ENCODE measurements around the gene PSG5.
"Not testable (repeated sequence)": the region's sequence is repeated elsewhere in the genome, so short reads cannot be mapped to it uniquely, and the experiment has no call there.

Gene PSG5

DNA sequence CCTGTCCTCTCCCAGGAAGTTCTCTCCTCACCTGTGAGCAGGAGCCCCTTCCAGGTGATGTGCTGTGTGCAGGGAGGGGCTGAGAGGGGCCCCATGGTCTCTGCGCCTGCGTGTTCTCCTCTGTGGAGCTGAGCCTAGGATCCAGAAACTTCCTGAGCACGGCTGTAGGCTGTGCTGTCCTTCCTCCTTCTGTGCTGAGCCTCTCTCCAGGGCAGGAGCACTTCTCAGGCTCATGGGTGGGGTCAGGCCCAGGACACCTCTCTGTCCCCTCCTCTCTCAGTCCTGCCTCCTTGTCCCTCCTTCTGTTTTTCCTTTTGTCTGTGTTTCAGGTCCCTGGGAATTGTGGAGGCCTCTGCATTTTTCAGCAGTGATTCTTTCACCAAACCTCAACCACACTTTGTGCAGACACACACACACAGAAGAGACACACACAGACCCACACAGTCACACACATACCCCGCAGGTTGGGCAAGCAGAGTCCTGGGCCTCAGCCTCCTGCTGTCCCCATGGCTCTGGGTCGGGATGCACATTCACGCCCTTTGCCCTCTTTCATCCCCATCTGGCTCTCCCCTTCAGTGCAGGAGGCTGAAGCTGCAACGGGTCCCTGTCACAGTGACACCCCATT, at the start of gene PSG5:
PSG5 (minus strand) TSS at position 226 of the 625 bp plus-strand sequence; CDS start at position 95, 131 bp downstream.
- DNase-seq (ENCODE audit: low read depth); H3K4me3 ChIP-seq (ENCODE audit: low read depth, low read length): not testable (repeated sequence)

DNA sequence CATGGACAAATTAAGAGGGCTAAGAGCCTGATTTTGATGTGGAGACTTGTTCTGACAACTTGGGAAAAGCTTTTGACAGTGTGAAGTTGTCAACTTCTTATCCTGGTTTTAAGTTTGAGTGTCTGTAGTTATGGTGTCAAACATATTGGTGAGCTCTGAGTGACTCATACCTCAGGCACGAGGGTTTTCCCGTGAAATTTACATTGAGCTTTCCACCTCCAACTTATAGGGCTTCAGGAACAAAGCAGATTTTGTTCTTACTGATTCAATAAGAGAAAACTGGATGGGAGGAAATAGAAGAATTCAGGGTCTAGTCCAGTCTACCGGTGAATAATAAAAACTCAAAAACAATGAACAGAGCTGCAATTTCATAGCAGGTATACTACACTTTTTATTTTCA, 49.4 kb upstream of the PSG5 start:
- not testable (repeated sequence) for H3K4me3 ChIP-seq (ENCODE audit: low read depth, low read length); DNase-seq (ENCODE audit: low read depth)

DNA sequence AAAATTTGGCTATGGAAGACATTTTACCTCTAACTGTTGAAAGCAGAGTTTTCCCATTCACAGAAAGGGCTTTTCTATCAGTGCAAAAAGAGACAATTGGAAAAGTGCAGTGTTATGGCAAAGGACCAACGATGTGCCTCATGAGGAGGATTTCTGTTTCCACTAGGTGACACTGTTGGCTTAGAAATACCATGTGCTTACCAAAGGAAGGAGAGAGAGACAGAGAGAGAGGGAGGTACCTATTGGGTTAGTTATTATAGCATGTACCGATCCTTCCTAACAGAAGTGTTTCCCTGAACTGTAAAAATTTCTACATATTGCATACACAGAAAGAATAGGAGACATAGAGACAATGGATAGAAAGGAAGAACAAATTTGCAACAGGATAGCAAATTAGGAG, 43.0 kb upstream of the PSG5 start:
- H3K4me3 ChIP-seq (ENCODE audit: low read depth, low read length) = no peak overlapping the region
- TF ChIP-seq, protein P1, sequence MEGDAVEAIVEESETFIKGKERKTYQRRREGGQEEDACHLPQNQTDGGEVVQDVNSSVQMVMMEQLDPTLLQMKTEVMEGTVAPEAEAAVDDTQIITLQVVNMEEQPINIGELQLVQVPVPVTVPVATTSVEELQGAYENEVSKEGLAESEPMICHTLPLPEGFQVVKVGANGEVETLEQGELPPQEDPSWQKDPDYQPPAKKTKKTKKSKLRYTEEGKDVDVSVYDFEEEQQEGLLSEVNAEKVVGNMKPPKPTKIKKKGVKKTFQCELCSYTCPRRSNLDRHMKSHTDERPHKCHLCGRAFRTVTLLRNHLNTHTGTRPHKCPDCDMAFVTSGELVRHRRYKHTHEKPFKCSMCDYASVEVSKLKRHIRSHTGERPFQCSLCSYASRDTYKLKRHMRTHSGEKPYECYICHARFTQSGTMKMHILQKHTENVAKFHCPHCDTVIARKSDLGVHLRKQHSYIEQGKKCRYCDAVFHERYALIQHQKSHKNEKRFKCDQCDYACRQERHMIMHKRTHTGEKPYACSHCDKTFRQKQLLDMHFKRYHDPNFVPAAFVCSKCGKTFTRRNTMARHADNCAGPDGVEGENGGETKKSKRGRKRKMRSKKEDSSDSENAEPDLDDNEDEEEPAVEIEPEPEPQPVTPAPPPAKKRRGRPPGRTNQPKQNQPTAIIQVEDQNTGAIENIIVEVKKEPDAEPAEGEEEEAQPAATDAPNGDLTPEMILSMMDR (IDR thresholded peaks at IDR 0.05; ENCODE audit: control insufficient read depth, extremely low read depth, insufficient read depth) = no peak
- DNase-seq (ENCODE audit: low read depth) = no peak

DNA sequence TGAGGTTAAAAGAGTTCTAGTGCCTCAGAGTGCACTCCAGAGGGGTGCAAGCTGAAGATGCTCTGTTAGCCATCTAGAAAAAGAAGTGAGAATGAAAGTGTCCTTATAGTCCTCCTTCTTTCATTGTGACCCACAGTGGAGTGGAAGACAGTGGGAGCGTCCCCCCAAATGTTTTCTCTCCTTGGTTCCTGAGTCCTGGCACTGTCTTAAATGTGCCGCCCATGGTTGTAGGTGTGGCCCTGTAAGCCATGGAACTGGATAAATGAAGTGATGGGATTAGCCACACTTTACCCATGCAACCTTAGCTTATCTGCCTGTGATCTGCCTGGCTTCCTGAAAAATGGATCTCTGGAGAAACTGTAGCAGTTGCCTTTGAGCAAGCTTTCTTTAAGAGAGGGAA, 42.4 kb upstream of the PSG5 start:
- not testable (repeated sequence) for DNase-seq (ENCODE audit: low read depth); H3K4me3 ChIP-seq (ENCODE audit: low read depth, low read length)

DNA sequence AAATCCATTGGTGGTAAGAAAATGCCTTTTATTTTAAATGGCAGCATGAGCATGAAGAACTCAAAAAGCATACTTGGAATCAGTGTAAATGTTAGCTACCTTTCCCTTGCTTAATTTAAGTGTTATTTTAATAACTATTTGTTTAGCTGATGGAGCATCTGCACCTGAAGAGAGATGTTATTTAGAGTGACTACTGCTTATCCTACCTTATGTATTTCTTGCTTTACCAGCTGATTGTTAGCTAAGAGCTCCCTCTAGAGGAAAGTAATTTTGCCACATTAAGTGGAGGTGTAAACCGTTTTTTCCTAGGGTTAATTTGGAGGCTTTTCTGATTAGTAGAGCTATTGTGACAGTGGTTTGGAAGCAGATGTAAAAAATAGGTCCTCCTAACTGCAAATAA, 40.6 kb upstream of the PSG5 start:
- not testable (repeated sequence) for DNase-seq (ENCODE audit: low read depth)

DNA sequence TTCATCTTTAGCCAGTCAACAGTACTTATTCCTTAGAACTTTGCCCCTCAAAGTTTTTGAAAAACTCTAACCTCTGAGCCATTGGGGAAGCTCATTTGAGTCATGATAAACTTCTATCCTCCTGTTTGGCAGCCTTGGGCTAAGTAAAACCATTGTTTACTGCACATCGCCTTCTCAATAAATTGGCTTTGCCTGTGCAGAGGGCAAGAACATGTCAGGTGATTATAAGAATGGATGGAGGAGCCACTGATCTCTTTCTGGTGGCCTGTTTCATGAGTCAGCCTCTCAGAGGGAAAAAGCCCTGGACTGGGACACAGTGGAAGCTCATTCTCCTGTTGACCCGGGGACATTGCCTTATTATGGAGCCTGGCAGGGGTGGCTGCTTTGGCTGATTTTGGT, 38.5 kb upstream of the PSG5 start:
- H3K4me3 ChIP-seq (ENCODE audit: low read depth, low read length) = no peak overlapping the region
- TF ChIP-seq, protein P1 (IDR thresholded peaks at IDR 0.05; ENCODE audit: control insufficient read depth, extremely low read depth, insufficient read depth) = no peak
- no peak for DNase-seq (ENCODE audit: low read depth)

More for the DNA sequence above, 40.6 kb upstream of the PSG5 start:
- not testable (repeated sequence) for H3K4me3 ChIP-seq (ENCODE audit: low read depth, low read length)

DNA sequence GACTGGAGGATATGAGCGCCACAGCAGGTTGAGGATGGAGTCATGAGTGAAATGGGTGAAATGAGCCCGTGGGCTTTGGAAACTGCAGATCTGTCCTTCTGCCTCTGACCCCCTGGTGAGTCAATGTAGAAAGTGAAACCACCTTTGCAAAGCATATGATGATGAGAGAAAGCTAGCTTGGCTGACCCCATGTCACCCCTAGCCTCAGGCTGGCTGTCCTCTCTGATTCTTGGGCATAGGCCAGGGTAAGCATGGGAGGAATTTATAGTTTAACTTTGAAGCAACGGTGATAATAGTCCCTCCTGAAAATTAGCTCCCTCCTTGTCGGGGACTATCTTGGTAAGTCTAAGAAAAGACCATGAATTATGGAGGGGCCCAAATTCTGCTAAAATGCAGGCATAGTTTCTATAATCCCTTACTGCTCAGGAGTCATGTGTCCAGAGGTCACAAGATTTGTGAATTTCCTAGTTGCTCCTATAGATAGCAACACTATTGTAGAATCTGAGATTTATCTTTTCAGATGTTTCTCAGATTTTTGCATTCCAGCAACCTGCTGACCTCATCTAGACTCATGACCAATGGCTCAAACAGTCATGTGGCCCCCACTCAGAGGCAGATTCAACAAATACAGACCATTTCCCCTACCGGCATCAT, 38.0 kb upstream of the PSG5 start:
- H3K4me3 ChIP-seq (ENCODE audit: low read depth, low read length); DNase-seq (ENCODE audit: low read depth): not testable (repeated sequence)

DNA sequence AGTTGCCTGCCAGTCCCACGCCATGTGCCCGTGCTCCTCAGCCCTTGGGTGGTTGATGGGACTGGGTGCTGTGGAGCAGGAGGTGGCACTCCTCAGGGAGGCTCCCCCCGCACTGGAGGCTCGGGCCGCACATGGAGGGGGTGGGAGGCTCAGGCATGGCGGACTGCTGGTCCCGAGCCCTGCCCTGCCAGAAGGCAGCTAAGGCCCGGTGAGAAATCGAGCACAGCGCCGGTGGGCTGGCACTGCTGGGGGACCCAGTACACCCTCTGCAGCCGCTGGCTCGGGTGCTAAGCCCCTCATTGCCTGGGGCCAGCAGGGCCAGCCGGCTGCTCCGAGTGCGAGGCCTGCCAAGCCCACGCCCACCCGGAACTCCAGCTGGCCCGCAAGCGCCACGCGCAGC, 35.6 kb upstream of the PSG5 start:
- H3K4me3 ChIP-seq (ENCODE audit: low read depth, low read length); DNase-seq (ENCODE audit: low read depth): not testable (repeated sequence)

DNA sequence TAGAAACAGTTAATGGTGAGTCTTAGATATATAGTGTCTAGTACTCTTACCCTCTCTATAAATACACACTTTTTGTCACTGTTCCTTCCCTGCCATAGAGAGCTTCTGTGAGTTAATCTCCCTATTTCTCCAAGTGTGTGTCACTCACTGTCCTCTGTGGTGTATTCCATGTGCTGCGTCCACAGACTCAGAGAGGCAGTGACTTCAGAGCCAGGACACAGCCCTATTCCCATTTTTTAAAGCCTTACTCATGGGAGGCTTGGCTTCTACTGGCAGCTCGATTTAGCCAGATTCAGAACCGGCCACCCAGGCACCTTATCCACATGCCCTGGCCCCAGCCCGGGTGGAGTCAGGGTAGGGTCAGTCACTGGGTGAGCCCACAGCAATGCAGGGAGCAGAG, 32.8 kb upstream of the PSG5 start:
- H3K4me3 ChIP-seq (ENCODE audit: low read depth, low read length); DNase-seq (ENCODE audit: low read depth): not testable (repeated sequence)

DNA sequence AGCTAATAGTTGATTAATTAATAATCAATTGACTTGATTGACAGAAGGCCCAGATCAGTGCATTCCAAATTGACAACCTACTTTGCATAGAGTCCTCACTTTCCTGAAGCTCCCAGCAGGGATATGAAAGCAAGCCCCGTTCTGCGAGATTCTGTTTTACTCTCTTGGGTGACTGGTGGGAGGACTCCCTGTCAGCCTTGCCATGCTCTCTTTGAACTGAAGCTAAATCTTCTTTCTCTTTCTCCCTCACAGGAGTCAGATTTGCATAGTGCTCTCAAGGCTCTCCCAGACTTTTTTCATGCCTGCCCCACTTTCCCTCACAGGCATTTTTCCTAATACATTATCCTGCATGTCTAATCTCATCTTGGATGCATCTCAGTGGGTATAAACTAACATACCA, 29.5 kb upstream of the PSG5 start:
- H3K4me3 ChIP-seq (ENCODE audit: low read depth, low read length); DNase-seq (ENCODE audit: low read depth): not testable (repeated sequence)

DNA sequence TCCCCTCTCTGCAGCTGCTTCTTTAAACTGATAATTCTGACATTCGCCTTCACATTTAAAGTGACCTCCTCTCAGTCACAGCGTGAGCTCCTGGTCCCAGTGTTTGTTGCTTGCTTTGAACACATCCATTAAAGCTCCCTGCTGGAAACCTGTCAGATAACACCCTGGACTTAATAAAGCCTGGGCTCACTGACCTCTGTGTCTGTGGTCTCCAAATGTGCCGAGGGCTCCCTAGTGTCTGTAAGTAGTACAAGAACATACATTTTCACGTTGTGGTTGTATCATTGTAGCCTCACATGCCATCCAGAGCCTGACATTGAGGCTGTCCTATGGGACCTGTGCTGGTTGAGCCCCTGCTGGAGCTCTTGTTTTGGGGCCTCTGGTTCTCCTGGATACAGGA, 21.7 kb upstream of the PSG5 start:
- no peak for DNase-seq (ENCODE audit: low read depth)
- no peak overlapping the region for H3K4me3 ChIP-seq (ENCODE audit: low read depth, low read length)
- TF ChIP-seq, protein P1 (IDR thresholded peaks at IDR 0.05; ENCODE audit: control insufficient read depth, extremely low read depth, insufficient read depth) = no peak

All from LNCaP clone FGC (cell line).